MG63 (cell line): ENCODE measurements around the gene DCTPP1. TPM values are rescaled to one million over a fixed set of nuclear protein-coding genes. Genes with fewer than 3 reads are reported as not detected.
"Not testable (repeated sequence)": the region's sequence is repeated elsewhere in the genome, so short reads cannot be mapped to it uniquely, and the experiment has no call there.

Experiments used
- DNase-seq: peaks from one replicate; pipeline ENCODE4 v3.0.0-alpha.2; 2020
- H3K27me3 ChIP-seq: fragments of 250-450 bp; sonication (Bioruptor Pico); 2 replicates; pipeline ENCODE4 v1.5.1; 2020; ENCODE audit warnings: mild to moderate bottlenecking, moderate library complexity
- H3K36me3 ChIP-seq: fragments of 250-450 bp; sonication (Bioruptor Pico); 2 replicates; pipeline ENCODE4 v1.5.1; 2020; ENCODE audit warnings: mild to moderate bottlenecking, moderate library complexity
- H3K4me3 ChIP-seq: fragments of 250-450 bp; sonication (Bioruptor Pico); 2 replicates; pipeline ENCODE4 v1.5.1; 2020; ENCODE audit warnings: mild to moderate bottlenecking, moderate library complexity
- H3K9me3 ChIP-seq: fragments of 250-450 bp; sonication (Bioruptor Pico); 2 replicates; pipeline ENCODE4 v1.5.1; 2020; ENCODE audit warnings: mild to moderate bottlenecking, moderate library complexity
- total RNA-seq: library from RNA; depleted of rRNA; stranded (reverse); fragments of >200 nt; shearing (Covaris generic); gene quantifications from 2 replicates; pipeline ENCODE4 v1.2.3, GENCODE V29; 2014; ENCODE audit warnings: low replicate concordance; rRNA removed

Gene DCTPP1
- total RNA-seq: 106 and 131 TPM in 2 replicates

DNA sequence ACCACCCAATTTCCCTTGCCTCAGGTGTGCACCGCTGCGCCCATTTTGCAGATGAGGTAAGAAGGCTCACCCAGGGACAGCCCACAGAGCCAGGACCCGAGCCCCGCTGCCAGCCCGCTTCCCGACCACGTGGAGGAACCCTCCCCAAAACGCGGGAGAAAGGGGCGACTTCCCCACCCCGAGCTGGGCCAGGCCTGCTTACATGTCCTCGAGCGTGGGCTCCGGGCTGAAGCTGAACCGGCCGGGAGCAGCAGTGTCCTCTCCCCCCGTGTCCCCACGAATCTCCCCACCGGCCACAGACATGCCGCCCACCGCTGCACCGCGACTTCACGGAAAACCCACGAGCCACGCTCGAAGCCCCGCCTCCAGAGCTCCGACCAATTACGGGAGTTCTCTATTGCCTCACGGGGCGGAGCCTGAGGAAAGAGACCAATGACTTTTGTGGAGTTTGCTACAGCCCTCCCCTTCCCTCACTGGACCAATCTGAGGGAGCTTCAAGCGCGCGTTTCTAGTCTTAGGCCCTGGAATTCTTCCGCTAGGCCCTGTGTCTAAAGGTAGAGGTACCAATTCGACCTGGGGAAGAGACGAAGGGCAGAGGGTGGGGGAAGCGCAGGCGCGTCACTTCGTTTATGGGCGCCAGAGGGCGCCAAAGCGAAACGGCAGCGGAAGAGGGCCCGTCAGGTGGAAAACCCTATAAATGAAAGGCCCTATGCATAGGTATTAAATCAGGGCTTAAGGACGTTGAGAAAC, at the start of gene DCTPP1:
TSS of gene DCTPP1 (minus strand) at position 353 of the 750 bp plus-strand sequence. CDS start at position 303, 50 bp downstream.
- DNase-seq: peak; percentile 99
- H3K4me3 ChIP-seq: peak within 1 kb of the TSS; percentile 87
- H3K27me3 ChIP-seq: no peaks in the 10 kb centered on the region
- H3K9me3 ChIP-seq: no peaks in the 10 kb centered on the region
- H3K36me3 ChIP-seq: peaks cover 39% of the 10 kb centered on the region

- Histone ChIP-seq H3K4me3 (no peak overlapping the region), H3K36me3 (no peaks in the 10 kb centered on the region), H3K27me3 (no peaks in the 10 kb centered on the region; the same call in 1 of the 2 replicates), H3K9me3 (no peaks in the 10 kb centered on the region)
- no peak for DNase-seq
These were observed 49.1 kb upstream of the DCTPP1 start for GRCh38 chr16:30478766-30479478.

DNA sequence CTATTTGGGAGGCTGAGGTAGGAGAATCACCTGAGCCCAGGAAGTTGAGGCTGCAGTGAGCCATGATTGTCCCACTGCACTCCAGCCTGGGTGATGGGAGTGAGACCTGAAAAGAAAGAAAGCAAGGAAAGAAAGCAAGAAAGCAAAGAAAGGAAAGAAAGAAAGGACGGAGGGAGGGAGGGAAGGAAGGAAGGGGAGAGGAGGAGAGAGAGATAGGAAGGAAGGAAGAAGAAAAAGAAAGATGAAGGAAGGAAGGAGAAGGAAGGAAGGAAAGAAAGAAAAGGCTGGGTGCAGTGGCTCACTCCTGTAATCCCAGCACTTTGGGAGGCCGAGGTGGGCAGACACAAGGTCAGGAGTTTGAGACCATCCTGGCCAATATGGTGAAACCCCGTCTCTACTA, 47.9 kb upstream of the DCTPP1 start:
- not testable (repeated sequence) for DNase-seq, H3K36me3 ChIP-seq, H3K4me3 ChIP-seq, H3K27me3 ChIP-seq, H3K9me3 ChIP-seq

DNA sequence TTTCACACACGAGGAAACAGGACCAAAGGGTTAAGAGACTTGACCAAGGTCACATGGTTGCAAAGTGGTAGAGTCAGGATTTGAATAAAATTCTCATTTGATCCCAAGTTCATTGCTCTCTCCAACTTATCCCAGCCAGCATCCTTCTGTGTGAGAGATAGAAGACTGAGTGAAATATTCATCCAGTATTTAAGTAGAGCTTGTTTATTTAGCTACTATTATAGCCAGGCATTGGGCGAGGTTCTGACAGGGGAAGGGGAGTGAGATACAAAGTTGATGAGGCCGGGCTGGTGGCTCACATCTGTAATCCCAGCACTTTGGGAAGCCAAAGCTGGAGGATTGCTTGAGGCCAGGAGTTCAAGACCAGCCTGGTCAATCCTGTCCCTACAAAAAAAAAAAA, 47.2 kb upstream of the DCTPP1 start:
- Histone ChIP-seq H3K36me3 (no peaks in the 10 kb centered on the region), H3K4me3 (no peak overlapping the region), H3K27me3 (no peaks in the 10 kb centered on the region; the same call in 1 of the 2 replicates), H3K9me3 (no peaks in the 10 kb centered on the region)
- no peak for DNase-seq

DNA sequence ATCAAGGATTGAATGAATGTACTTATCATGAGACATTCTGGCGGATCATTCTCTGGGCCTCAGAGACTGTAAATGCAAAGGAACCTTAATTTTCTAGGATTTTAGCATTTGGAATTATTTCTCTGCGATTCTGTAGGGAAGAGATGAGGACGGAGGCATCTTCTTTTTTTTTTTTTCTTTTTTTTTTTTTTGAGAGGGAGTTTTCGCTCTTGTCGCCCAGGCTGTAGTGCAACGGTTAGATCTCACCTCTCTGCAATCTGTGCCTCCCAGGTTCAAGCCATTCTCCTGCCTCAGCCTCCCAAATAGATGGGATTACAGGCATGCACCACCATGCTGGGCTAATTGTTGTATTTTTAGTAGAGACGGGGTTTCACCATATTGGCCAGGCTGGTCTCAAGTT, 44.9 kb upstream of the DCTPP1 start:
- Histone ChIP-seq H3K9me3 (no peaks in the 10 kb centered on the region), H3K27me3 (no peaks in the 10 kb centered on the region), H3K4me3 (no peak overlapping the region), H3K36me3 (no peaks in the 10 kb centered on the region)
- DNase-seq: no peak

GRCh38 chr16:30474074-30474452, 44.2 kb upstream of the DCTPP1 start:
- Histone ChIP-seq H3K9me3 (no peaks in the 10 kb centered on the region), H3K4me3 (no peak overlapping the region), H3K27me3 (no peaks in the 10 kb centered on the region), H3K36me3 (no peaks in the 10 kb centered on the region)
- DNase-seq: no peak

DNA sequence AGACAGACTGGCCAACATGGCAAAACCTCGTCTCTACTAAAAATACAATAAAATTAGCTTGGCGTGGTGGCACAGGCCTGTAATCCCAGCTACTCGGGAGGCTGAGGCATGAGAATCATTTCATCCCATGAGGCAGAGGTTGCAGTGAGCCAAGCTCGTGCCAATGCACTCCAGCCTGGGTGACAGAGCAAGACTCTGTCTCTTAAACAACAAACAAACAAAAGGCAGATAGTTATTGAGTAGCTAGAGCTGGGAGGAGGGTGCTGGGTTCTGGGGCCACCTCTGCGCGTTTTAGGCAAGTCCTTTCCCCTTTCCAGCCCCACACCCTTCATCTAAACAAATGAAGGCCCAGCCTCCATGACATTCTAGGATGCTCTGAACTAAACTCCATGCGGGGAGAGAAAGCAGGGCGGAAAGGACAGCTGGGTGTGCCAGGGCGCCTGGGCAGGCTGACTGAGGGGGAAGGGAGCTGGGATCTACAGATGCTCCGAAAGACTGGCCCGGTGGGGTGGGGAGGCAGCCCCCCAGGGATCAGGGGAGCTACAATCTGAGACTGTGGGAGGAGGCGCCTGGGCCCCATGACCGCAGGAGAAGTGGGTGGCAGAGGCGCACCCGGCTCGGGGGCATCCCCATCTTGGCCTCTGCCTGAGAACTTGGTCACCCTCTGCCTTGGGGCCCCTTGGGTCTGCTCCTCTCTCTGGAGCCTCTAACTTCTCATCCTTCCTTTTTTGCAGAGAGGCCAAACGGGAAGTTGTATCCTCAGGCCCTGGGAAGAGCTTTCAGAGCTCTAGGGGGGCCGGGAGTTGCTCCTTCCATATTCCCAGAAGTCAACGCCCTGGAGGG, 43.6 kb upstream of the DCTPP1 start:
- H3K36me3 ChIP-seq: no peaks in the 10 kb centered on the region
- H3K9me3 ChIP-seq: no peaks in the 10 kb centered on the region
- no peak overlapping the region for H3K4me3 ChIP-seq
- H3K27me3 ChIP-seq: no peaks in the 10 kb centered on the region
- DNase-seq: no peak

DNA sequence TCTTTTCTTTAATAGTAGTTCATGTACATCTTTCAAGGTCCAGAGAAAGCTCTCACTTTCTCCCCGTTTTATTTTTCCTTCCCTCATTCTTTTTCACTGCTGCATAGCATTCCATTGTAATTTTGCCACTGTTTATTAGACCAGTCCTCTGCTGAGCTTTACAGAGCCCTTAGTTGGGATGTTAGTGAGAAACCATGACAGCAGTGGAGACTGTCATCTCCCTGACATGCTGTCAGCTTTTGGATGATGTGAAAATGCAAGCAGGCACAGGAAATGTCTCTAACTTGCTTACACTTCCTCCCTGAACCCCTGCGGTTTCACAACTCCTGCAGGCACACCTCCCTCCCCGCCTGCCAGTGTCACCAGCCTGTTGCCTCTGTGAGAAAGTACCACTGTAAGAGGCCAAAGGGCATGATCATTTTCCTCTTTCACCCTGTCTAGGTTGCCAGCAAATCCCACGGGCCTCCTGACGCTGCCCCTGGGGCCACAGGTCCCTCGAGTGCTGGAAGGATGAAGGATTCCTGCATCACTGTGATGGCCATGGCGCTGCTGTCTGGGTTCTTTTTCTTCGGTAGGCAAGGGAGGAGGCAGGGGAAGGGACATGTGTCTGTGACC, 42.6 kb upstream of the DCTPP1 start, which contains the start of gene ITGAL:
TSS of gene ITGAL (plus strand) at position 415 of the 615 bp plus-strand sequence. CDS start at position 511, 96 bp downstream.
- Histone ChIP-seq H3K4me3 (no peak within 1 kb of the TSS), H3K27me3 (no peaks in the 10 kb centered on the region), H3K9me3 (no peaks in the 10 kb centered on the region), H3K36me3 (no peaks in the 10 kb centered on the region)
- DNase-seq: no peak

DNA sequence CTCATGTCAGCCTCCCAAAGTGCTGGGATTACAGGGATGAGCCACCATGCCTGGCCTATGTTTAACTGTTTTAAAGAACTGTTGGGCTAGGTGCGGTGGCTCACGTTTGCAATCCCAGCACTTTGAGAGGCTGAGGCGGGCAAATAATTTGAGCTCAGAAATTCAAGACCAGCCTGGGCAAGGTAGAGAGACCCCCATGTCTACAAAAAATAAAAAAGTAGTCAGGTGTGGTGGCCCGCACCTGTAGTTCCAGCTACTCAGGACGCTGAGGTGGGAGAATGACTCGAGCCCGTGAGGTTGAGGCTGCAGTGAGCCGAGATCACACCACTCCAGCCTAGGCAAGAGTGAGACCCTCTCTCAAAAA, 40.8 kb upstream of the DCTPP1 start:
- no peaks in the 10 kb centered on the region for H3K36me3 ChIP-seq
- DNase-seq: no peak
- H3K4me3 ChIP-seq: no peak overlapping the region
- no peaks in the 10 kb centered on the region for H3K9me3 ChIP-seq
- no peaks in the 10 kb centered on the region for H3K27me3 ChIP-seq

- no peaks in the 10 kb centered on the region for H3K9me3 ChIP-seq
- no peak for DNase-seq
- no peaks in the 10 kb centered on the region for H3K36me3 ChIP-seq
- no peaks in the 10 kb centered on the region for H3K27me3 ChIP-seq
- H3K4me3 ChIP-seq: no peak overlapping the region
These were observed 40.3 kb upstream of the DCTPP1 start for GRCh38 chr16:30470170-30470512.

DNA sequence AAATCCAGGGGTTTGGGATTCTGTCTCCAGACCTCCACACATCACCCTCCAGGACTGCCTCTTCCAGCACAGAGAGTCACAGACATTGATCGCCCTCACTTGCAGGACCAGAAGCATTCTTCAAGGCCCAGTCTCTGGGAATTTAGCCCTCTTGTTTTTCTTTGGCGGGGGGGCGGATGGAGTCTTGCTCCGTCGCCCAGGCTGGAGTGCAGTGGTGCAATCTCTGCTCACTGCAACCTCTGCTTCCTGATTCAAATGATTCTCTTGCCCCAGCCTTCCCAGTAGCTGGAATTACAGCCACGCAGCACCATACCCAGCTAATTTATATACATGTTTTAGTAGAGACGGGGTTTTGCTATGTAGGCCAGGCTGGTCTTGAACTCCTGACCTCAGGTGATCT, 34.2 kb upstream of the DCTPP1 start:
- Histone ChIP-seq H3K36me3 (no peaks in the 10 kb centered on the region), H3K4me3 (no peak overlapping the region), H3K27me3 (no peaks in the 10 kb centered on the region), H3K9me3 (no peaks in the 10 kb centered on the region)
- no peak for DNase-seq

DNA sequence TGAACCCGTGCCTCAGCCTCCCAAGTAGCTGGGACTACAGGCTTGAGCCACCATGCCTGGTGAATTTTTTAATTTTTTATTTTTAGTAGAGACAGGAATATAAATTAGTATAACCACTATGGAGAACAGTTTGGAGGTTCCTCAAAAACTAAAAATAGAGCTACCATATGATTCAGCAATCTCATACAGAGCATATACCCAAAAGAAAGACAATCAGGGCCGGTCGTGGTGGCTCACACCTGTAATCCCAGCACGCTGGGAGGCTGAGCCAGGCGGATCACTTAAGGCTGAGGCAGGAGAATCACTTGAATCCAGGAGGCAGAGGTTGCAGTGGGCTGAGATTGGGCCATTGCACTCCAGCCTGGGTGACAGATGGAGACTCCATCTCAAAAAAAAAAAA, 31.6 kb upstream of the DCTPP1 start:
- H3K4me3 ChIP-seq, H3K36me3 ChIP-seq, H3K9me3 ChIP-seq, DNase-seq, H3K27me3 ChIP-seq: not testable (repeated sequence)

DNA sequence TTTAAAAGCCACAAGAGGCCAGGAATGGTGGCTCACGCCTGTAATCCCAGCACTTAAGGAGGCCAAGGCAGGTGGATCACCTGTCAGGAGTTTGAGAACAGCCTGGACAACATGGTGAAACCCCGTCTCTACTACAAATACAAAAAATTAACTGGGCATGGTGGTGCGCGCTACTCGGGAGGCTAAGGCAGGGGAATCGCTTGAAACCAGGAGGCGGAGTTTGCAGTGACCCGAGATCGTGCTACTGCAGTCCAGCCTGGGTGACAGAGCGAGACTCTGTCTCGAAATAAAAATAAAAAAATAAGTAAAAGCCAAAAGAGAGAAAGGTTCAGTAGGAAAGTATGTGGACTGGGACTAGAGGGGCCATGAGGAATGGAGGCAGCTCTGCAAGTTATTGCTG, 29.6 kb upstream of the DCTPP1 start:
- DNase-seq: no peak
- Histone ChIP-seq H3K9me3 (no peaks in the 10 kb centered on the region), H3K4me3 (no peak overlapping the region), H3K27me3 (no peaks in the 10 kb centered on the region), H3K36me3 (no peaks in the 10 kb centered on the region)

- Histone ChIP-seq H3K27me3 (no peaks in the 10 kb centered on the region), H3K9me3 (no peaks in the 10 kb centered on the region), H3K36me3 (no peaks in the 10 kb centered on the region), H3K4me3 (no peak overlapping the region)
- DNase-seq: no peak
These were observed 28.9 kb upstream of the DCTPP1 start for GRCh38 chr16:30458561-30459394.

GRCh38 chr16:30457743-30458560, 28.1 kb upstream of the DCTPP1 start:
- no peak for DNase-seq
- H3K27me3 ChIP-seq: no peaks in the 10 kb centered on the region
- no peaks in the 10 kb centered on the region for H3K36me3 ChIP-seq
- H3K4me3 ChIP-seq: no peak overlapping the region
- H3K9me3 ChIP-seq: no peaks in the 10 kb centered on the region
